A673 (cell line): ENCODE results near the gene MCM3AP. TPM values are rescaled to one million over a fixed set of nuclear protein-coding genes. Genes with fewer than 3 reads are reported as not detected.
A peak's percentile ranks its signal among the peaks of the same experiment; 100 is the strongest.

ENCODE experiments used
- BruUV-seq: library from RNA; stranded (reverse); fragments of 400-500 nt; replicated peaks from 2 replicates; lab custom pipeline; 2021; lab: Mats Ljungman, UMichigan
- CTCF ChIA-PET: fragments of 300-600 bp; sonication (Branson Sonifier 250); formaldehyde crosslinking; loops from one replicate; lab custom pipeline; 2022; ENCODE audit warnings: antibody characterized with exemption; lab: Charles Lee
- POLR2A ChIA-PET: fragments of 300-600 bp; sonication (Branson Sonifier 250); formaldehyde crosslinking; loops from one replicate; lab custom pipeline; 2022; ENCODE audit warnings: antibody characterized with exemption; ENCODE audit not compliant: low non-redundant PET; lab: Charles Lee
- DNase-seq: peaks from one replicate; pipeline ENCODE4 v3.0.0-alpha.2; 2015; ENCODE audit warnings: low spot score
- H3K27ac ChIP-seq: fragments of 200-600 bp; sonication (generic); 2 replicates; pipeline ENCODE4 v1.5.1; 2016; ENCODE audit warnings: mixed run types, low read depth, mild to moderate bottlenecking, mixed read lengths, antibody characterized with exemption, low read length; ENCODE audit not compliant: poor library complexity, severe bottlenecking
- H3K27me3 ChIP-seq: fragments of 200-600 bp; sonication (generic); replicated peaks from 2 replicates; pipeline ENCODE4 v1.6.1; 2017; ENCODE audit warnings: mixed run types, low read depth, mild to moderate bottlenecking, mixed read lengths, antibody characterized with exemption, low read length; ENCODE audit not compliant: insufficient read depth, poor library complexity
- H3K36me3 ChIP-seq: fragments of 200-600 bp; sonication (generic); 2 replicates; pipeline ENCODE4 v1.6.1; 2016; ENCODE audit warnings: mixed run types, mild to moderate bottlenecking, mixed read lengths, antibody characterized with exemption, low read length; ENCODE audit not compliant: insufficient read depth, poor library complexity, severe bottlenecking
- H3K4me1 ChIP-seq: fragments of 200-600 bp; sonication (generic); 2 replicates; pipeline ENCODE4 v1.6.1; 2017; ENCODE audit warnings: mixed run types, mild to moderate bottlenecking, mixed read lengths, antibody characterized with exemption, low read length; ENCODE audit not compliant: insufficient read depth, poor library complexity, severe bottlenecking
- H3K4me3 ChIP-seq: fragments of 200-600 bp; sonication (generic); 2 replicates; pipeline ENCODE4 v1.5.1; 2016; ENCODE audit warnings: low read depth, mixed run types, mild to moderate bottlenecking, mixed read lengths, low read length; ENCODE audit not compliant: poor library complexity, severe bottlenecking
- H3K9me3 ChIP-seq: fragments of 200-600 bp; sonication (generic); 2 replicates; pipeline ENCODE4 v1.6.1; 2016; ENCODE audit warnings: mixed run types, low read depth, mild to moderate bottlenecking, mixed read lengths, antibody characterized with exemption, low read length; ENCODE audit not compliant: poor library complexity, severe bottlenecking
- CTCF ChIP-seq: fragments of 300-800, 200-600 bp; sonication (generic); conservative IDR thresholded peaks from 2 replicates; pipeline ENCODE4 v1.5.1; 2017; ENCODE audit warnings: low read depth, mild to moderate bottlenecking, antibody characterized with exemption, low read length, moderate library complexity, mixed read lengths
- EZH2 ChIP-seq: fragments of 200-600 bp; sonication (generic); IDR thresholded peaks from 2 replicates; pipeline ENCODE4 v1.6.1; 2017; ENCODE audit warnings: borderline replicate concordance, low read depth, mild to moderate bottlenecking, mixed read lengths, antibody characterized with exemption, low read length; ENCODE audit not compliant: poor library complexity, severe bottlenecking
- intact Hi-C: fragments of 100-400 bp; cut with micrococcal nuclease; formaldehyde crosslinking; loops from one replicate; pipeline ENCODE4 v1.10.0; 2022; ENCODE audit not compliant: unreplicated experiment
- total RNA-seq: library from RNA; stranded (reverse); gene quantifications from 2 replicates; pipeline ENCODE4 v1.2.3, GENCODE V29; 2021

MCM3AP gene
- total RNA-seq, 1 experiment from 2014 or later, result 121 TPM

- H3K36me3 ChIP-seq, result peaks cover 28% of the 10 kb centered on the region
- no peak for DNase-seq
- intact Hi-C loops, result no loop called here
- H3K27me3 ChIP-seq, result no peaks in the 10 kb centered on the region
- no TSS peak for BruUV-seq
- ChIA-PET CTCF (no interaction called here), POLR2A (no interaction called here)
- no peak for TF ChIP-seq EZH2
- TF ChIP-seq CTCF, result no peak
- H3K4me1 ChIP-seq, result peaks cover 4% of the 10 kb centered on the region
- H3K9me3 ChIP-seq, result no peaks in the 10 kb centered on the region
- no peak overlapping the region for H3K4me3 ChIP-seq
- no peak overlapping the region for H3K27ac ChIP-seq
These were observed 97.6 kb downstream of the MCM3AP start for GRCh38 chr21:46187814-46188213.

- H3K36me3 ChIP-seq, result peaks cover 26% of the 10 kb centered on the region
- BruUV-seq, result no TSS peak
These were observed 98.2 kb downstream of the MCM3AP start for GRCh38 chr21:46187261-46187660.

GRCh38 chr21:46185716-46186115, 99.7 kb downstream of the MCM3AP start:
- Histone ChIP-seq H3K4me1 (peaks cover 4% of the 10 kb centered on the region), H3K9me3 (no peaks in the 10 kb centered on the region), H3K4me3 (no peak overlapping the region), H3K27ac (peak overlapping the region; percentile 85), H3K36me3 (peaks cover 11% of the 10 kb centered on the region), H3K27me3 (no peaks in the 10 kb centered on the region)
- BruUV-seq, result no TSS peak
- ChIA-PET POLR2A (no interaction called here), CTCF (no interaction called here)
- intact Hi-C loops, result no loop called here
- TF ChIP-seq EZH2 (no peak), CTCF (no peak)
- DNase-seq, result no peak

More at GRCh38 chr21:46187261-46187660, 98.2 kb downstream of the MCM3AP start:
- intact Hi-C loops, result no loop called here
- peaks cover 4% of the 10 kb centered on the region for H3K4me1 ChIP-seq
- POLR2A ChIA-PET, result no interaction called here
- no peaks in the 10 kb centered on the region for H3K9me3 ChIP-seq
- CTCF ChIA-PET, result no interaction called here
- DNase-seq, result no peak
- H3K27me3 ChIP-seq, result no peaks in the 10 kb centered on the region
- TF ChIP-seq EZH2 (no peak), CTCF (no peak)
- H3K27ac ChIP-seq, result no peak overlapping the region
- H3K4me3 ChIP-seq, result no peak overlapping the region

Other genes with a start within 250 kb of the MCM3AP start
- 15.0 and 29.0 TPM in 2 replicates for gene COL6A2, start 187.5 kb downstream of the MCM3AP start, total RNA-seq
- 5.4 and 6.6 TPM in 2 replicates for gene FTCD, start 130.0 kb downstream of the MCM3AP start, total RNA-seq
- gene SPATC1L, start 101.2 kb downstream of the MCM3AP start, total RNA-seq, result 30.9 and 40.6 TPM in 2 replicates
- gene LSS, start 56.8 kb downstream of the MCM3AP start, total RNA-seq, result 130 and 151 TPM in 2 replicates
- gene YBEY, start 731 bp upstream of the MCM3AP start, total RNA-seq, result 18.8 and 24.2 TPM in 2 replicates
- 41.2 and 51.0 TPM in 2 replicates for gene C21orf58, start 38.3 kb upstream of the MCM3AP start, total RNA-seq
- gene PCNT, start 38.5 kb upstream of the MCM3AP start, total RNA-seq, result 66.4 and 73.7 TPM in 2 replicates
- gene DIP2A, start 173.3 kb upstream of the MCM3AP start, total RNA-seq, result 37.3 and 45.7 TPM in 2 replicates